Natural killer cell treated with Interleukin-12 subunit alpha and Interleukin-12 subunit beta and Interleukin-15 and Interleukin-18, amount 100 ng/mL, for 72 hours (primary cell): Measurements from ENCODE around the gene MAPK8IP1. TPM values are rescaled to one million over a fixed set of nuclear protein-coding genes. Genes with fewer than 3 reads are reported as not detected.
A peak's percentile ranks its signal among the peaks of the same experiment; 100 is the strongest.

Experiments
- ATAC-seq, 2 donors: fragments of 150-1000 bp; cut with Tn5 transposase in 1 of 2; sonication (Bioruptor Pico), chemical (Tn5 transposase) in 1 of 2; 2 replicates each; pipeline ENCODE4 v1.10.0; 2021
- DNase-seq: peaks from one replicate; pipeline ENCODE4 v3.0.0; 2022; ENCODE audit warnings: low spot score
- H3K27ac Mint-ChIP-seq, 2 donors: 1 replicate in 1 of 2; 2 replicates in 1 of 2; pipeline ENCODE4 v1.8.0; 2022; ENCODE audit warnings: mixed read lengths in 2 of 2, mild to moderate bottlenecking in 1 of 2, moderate library complexity in 1 of 2
- H3K27me3 Mint-ChIP-seq, 2 donors: 1 replicate in 1 of 2; 2 replicates in 1 of 2; pipeline ENCODE4 v1.8.0; 2022; ENCODE audit warnings: mixed read lengths in 2 of 2
- H3K36me3 Mint-ChIP-seq: one replicate; pipeline ENCODE4 v1.8.0; 2022; ENCODE audit warnings: mixed read lengths
- H3K4me1 Mint-ChIP-seq, 2 donors: 1 replicate in 1 of 2; 2 replicates in 1 of 2; pipeline ENCODE4 v1.8.0; 2022; ENCODE audit warnings: low read depth in 2 of 2, mixed read lengths in 2 of 2, mild to moderate bottlenecking in 1 of 2
- H3K4me3 Mint-ChIP-seq: one replicate; pipeline ENCODE4 v1.8.0; 2022; ENCODE audit warnings: mixed read lengths
- H3K9me3 Mint-ChIP-seq: 2 replicates; pipeline ENCODE4 v1.8.0; 2022; ENCODE audit warnings: mixed read lengths
- total RNA-seq, 2 donors: library from RNA; stranded (reverse); gene quantifications; one replicate each; pipeline ENCODE4 v1.2.3, GENCODE V29; 2022

MAPK8IP1 gene
- total RNA-seq, 2 donors from 2014 or later = 2.0 to 3.4 TPM

GRCh38 chr11:45925550-45925949 lies 40.1 kb downstream of the MAPK8IP1 start:
- Mint-ChIP-seq H3K27me3 (peaks cover 7 to 10% of the 10 kb centered on the region in 2 donors), H3K4me3 (no peak overlapping the region), H3K4me1 (peaks cover 15 to 28% of the 10 kb centered on the region in 2 donors), H3K9me3 (no peaks in the 10 kb centered on the region), H3K36me3 (no peaks in the 10 kb centered on the region), H3K27ac (no peak overlapping the region)
- DNase-seq (no peak), ATAC-seq (no peak)

GRCh38 chr11:45926001-45926401 lies 40.5 kb downstream of the MAPK8IP1 start:
- no peaks in the 10 kb centered on the region for H3K9me3 Mint-ChIP-seq
- no peak for ATAC-seq
- no peaks in the 10 kb centered on the region for H3K36me3 Mint-ChIP-seq
- H3K27ac Mint-ChIP-seq = no peak overlapping the region
- H3K4me3 Mint-ChIP-seq = no peak overlapping the region
- H3K4me1 Mint-ChIP-seq = peaks cover 16 to 29% of the 10 kb centered on the region in 2 donors
- no peak for DNase-seq
- H3K27me3 Mint-ChIP-seq = peaks cover 7 to 10% of the 10 kb centered on the region in 2 donors

DNA sequence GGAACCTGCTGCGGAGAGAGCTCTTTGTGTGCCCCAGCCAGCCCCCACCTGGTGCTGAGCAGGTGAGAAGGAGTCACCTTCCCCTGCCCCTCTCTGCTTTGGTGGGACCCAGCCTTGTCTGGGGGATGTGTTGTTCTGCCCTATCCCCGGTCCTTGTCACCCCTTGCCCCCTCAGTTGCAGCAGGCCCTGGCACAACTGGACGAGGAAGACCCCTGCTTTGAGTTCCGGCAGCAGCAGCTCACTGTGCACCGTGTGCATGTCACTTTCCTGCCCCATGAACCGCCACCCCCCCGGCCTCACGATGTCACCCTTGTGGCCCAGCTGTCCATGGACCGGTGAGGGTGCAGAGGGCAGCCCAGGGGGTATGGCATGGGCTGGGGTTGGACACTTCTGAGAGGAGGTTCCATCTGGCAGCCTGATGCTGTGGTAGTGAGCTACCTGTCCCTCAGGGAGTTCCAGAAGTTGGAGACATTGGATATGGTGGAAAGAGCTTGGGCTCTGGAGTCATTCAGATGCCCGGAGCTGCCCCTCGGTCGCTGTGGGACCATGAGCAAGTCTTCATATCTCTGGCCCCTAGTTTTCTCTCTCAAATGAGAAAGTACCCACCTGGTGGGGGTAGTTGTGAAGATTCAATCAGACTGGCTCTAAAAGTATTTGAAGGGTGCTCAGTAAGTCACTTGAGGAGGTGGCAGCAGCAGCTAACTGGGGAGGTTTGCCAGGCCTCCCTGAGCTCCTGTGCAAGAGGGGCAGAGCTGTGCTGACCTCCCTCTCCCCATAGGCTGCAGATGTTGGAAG lies 41.3 kb downstream of the MAPK8IP1 start:
- H3K4me1 Mint-ChIP-seq = peaks cover 22 to 29% of the 10 kb centered on the region in 2 donors
- no peaks in the 10 kb centered on the region for H3K36me3 Mint-ChIP-seq
- no peak for ATAC-seq
- H3K9me3 Mint-ChIP-seq = no peaks in the 10 kb centered on the region
- H3K4me3 Mint-ChIP-seq = no peak overlapping the region
- DNase-seq = no peak
- H3K27ac Mint-ChIP-seq = no peak overlapping the region
- H3K27me3 Mint-ChIP-seq = peaks cover 7% of the 10 kb centered on the region in 2 donors

DNA sequence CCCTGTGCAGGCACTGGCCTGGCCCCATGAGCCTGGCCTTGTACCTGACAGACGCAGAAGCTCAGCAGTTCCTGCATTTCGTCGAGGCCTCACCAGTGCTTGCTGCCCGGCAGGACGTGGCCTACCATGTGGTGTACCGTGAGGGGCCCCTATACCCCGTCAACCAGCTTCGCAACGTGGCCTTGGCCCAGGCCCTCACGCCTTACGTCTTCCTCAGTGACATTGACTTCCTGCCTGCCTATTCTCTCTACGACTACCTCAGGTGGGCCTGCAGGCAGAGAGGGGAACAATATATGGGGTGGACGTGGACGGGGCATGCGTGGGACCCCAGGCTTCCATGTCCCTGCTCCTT lies 41.9 kb downstream of the MAPK8IP1 start:
- H3K36me3 Mint-ChIP-seq = no peaks in the 10 kb centered on the region
- peaks cover 7% of the 10 kb centered on the region in 2 donors for H3K27me3 Mint-ChIP-seq
- no peak overlapping the region for H3K27ac Mint-ChIP-seq

DNA sequence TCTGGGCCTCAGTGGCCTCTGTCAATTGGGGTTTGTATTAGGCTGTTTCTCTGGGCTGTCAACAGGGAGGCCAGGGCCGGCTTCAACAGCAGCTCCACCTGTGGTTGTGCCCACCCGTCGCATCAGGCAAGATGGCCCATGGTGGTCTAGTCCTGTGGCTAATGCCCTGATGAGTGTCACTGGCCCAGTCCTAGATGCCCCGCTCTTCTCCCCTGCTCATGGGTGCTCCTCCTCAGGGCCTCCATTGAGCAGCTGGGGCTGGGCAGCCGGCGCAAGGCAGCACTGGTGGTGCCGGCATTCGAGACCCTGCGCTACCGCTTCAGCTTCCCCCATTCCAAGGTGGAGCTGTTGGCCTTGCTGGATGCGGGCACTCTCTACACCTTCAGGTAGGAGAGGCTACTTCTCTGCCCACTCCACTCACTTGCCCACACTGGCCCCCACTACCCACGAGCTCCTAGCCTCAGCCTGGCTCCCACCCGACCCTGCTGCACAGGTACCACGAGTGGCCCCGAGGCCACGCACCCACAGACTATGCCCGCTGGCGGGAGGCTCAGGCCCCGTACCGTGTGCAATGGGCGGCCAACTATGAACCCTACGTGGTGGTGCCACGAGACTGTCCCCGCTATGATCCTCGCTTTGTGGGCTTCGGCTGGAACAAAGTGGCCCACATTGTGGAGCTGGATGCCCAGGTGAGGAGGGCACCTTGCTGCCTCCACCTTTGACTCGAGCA lies 42.4 kb downstream of the MAPK8IP1 start:
- peaks cover 22 to 29% of the 10 kb centered on the region in 2 donors for H3K4me1 Mint-ChIP-seq
- no peaks in the 10 kb centered on the region for H3K36me3 Mint-ChIP-seq
- no peaks in the 10 kb centered on the region for H3K9me3 Mint-ChIP-seq
- H3K27ac Mint-ChIP-seq = no peak overlapping the region
- ATAC-seq (no peak), DNase-seq (no peak)
- H3K4me3 Mint-ChIP-seq = no peak overlapping the region
- H3K27me3 Mint-ChIP-seq = peaks cover 7% of the 10 kb centered on the region in 2 donors

More for the DNA sequence above, 41.9 kb downstream of the MAPK8IP1 start:
- ATAC-seq = peak in 1 of 2 donors; percentile 46
- Mint-ChIP-seq H3K4me1 (peaks cover 22 to 29% of the 10 kb centered on the region in 2 donors), H3K4me3 (no peak overlapping the region), H3K9me3 (no peaks in the 10 kb centered on the region)
- no peak for DNase-seq

DNA sequence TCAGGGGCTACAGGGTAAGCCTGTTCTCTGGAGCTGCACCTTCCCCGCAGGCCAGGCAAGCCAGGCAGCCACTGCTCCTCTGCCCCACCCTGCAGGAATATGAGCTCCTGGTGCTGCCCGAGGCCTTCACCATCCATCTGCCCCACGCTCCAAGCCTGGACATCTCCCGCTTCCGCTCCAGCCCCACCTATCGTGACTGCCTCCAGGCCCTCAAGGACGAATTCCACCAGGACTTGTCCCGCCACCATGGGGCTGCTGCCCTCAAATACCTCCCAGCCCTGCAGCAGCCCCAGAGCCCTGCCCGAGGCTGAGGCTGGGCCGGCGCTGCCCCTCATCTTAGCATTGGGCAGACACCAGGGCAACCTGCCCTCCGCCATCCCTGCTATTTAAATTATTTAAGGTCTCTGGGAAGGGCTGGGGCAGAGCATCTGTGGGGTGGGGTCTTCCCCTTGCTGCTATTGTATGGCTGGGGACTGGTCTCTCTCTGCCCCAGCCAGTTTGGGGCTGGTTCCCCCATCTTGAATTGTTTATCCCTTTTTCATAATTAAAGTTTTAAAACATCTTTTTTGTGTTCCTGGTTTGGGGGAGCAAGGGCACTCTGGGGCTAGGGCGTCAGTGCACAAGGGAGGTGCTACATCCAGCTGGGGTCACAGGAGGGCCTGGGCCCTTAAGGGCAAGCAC lies 43.2 kb downstream of the MAPK8IP1 start:
- H3K9me3 Mint-ChIP-seq = no peaks in the 10 kb centered on the region
- H3K36me3 Mint-ChIP-seq = no peaks in the 10 kb centered on the region
- peaks cover 4 to 7% of the 10 kb centered on the region in 2 donors for H3K27me3 Mint-ChIP-seq
- peaks cover 22 to 25% of the 10 kb centered on the region in 2 donors for H3K4me1 Mint-ChIP-seq
- H3K4me3 Mint-ChIP-seq = no peak overlapping the region
- H3K27ac Mint-ChIP-seq = no peak overlapping the region
- DNase-seq (no peak), ATAC-seq (no peak)

DNA sequence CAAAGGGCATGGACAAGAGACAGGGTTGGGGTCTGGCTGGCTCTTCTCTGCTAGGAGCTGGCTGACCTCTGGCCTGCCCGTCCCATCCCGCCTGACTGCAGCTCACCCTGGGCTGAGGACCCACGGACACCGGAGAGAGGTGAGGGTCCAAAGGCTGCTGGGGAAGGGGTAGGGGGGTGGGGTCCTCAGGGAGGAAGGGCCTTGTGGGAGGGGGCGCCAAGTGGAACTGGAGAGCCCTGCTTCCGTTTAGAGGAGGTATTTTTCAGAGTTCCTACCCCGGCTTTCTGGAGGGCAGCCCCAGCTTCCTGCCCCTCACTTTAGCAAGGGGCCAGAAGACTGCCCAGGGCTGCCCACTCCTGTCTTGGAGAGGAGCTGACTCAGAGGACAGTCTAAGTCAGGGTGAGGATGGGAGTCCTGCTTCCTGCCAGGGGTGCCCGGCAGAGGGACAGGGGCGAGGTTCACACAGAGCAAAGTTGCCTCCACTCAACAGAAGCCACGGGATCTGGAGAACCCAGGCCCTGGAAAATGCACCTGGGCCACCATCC lies 44.1 kb downstream of the MAPK8IP1 start:
- Mint-ChIP-seq H3K9me3 (no peaks in the 10 kb centered on the region), H3K27ac (peak overlapping the region; percentile 69 to 91), H3K36me3 (no peaks in the 10 kb centered on the region), H3K4me1 (peaks cover 19 to 22% of the 10 kb centered on the region in 2 donors), H3K27me3 (peaks cover 0 to under 1% of the 10 kb centered on the region in 2 donors), H3K4me3 (peak overlapping the region; percentile 68)
- DNase-seq (no peak), ATAC-seq (peak; percentile 53 to 57)

DNA sequence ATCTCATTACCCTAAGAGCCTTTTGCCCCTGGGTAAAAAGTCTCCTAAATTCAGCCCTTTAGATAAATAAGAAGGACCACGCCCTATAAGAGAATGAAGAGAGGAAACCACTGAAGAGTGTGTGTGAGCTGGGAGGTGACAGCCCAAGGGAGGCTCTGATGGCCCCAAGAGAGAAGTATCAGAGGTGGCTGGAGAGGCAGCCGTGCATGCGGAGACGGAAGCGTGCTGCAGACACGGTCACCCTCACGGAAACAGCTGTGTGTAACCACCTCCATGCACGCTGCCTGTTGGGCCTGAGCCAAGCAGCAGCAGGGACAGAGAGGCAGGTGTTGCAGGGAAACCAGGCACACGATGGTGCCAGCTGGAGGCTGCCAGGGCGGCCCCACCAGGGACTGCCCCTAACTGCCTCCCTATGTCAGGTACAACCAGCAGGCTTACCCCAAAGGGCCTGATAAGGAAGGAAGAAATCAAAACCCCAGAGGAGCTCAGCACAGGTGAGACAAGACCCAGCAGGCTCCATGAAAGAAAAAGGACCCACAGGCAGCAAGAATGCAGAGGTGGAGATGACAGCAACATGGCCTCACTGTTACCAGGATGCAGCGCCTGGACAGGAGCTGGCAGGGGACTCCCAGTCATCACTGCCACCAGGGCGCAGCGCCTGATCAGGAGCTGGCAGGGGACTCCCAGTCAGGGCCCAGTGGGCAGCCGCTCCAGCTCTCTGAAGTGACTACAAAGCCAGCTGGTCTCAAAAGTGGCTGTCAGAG lies 44.8 kb downstream of the MAPK8IP1 start:
- Mint-ChIP-seq H3K4me1 (peaks cover 19 to 22% of the 10 kb centered on the region in 2 donors), H3K36me3 (no peaks in the 10 kb centered on the region), H3K9me3 (no peaks in the 10 kb centered on the region), H3K27me3 (no peaks in the 10 kb centered on the region), H3K4me3 (peak overlapping the region; percentile 68), H3K27ac (peak overlapping the region; percentile 69 to 91)
- DNase-seq (no peak), ATAC-seq (peak; percentile 67 to 81)

- Mint-ChIP-seq H3K27me3 (no peaks in the 10 kb centered on the region), H3K36me3 (no peaks in the 10 kb centered on the region), H3K4me3 (no peak overlapping the region), H3K9me3 (no peaks in the 10 kb centered on the region), H3K4me1 (peaks cover 19 to 22% of the 10 kb centered on the region in 2 donors), H3K27ac (peak overlapping the region; percentile 47 to 91)
- DNase-seq = no peak
- no peak for ATAC-seq
Measured at GRCh38 chr11:45930951-45931570, 45.6 kb downstream of the MAPK8IP1 start.

DNA sequence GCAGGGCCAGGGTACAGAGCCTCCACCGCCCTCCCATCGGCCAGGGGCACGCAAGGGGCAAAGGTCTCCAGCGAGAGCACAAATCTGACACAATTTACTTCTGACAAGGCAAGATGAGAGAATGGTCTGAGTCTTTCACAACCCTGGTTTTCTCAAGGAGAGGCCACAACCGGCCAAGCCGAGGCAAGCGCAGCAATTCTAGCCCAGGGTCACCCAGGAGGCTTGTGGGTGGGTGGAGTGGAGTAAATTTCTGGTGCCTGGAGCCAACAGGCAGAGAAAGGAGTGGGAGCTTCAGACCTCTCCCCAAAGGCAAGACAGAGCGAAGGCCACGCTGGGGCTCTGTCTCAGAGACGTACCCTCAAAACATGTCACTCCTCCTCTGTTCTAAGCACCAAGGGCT lies 46.3 kb downstream of the MAPK8IP1 start:
- no peak overlapping the region for H3K4me3 Mint-ChIP-seq
- H3K36me3 Mint-ChIP-seq = no peaks in the 10 kb centered on the region
- no peaks in the 10 kb centered on the region for H3K27me3 Mint-ChIP-seq
- H3K4me1 Mint-ChIP-seq = peaks cover 19 to 22% of the 10 kb centered on the region in 2 donors
- peak overlapping the region; percentile 47 to 91 for H3K27ac Mint-ChIP-seq
- ATAC-seq (no peak), DNase-seq (no peak)
- H3K9me3 Mint-ChIP-seq = no peaks in the 10 kb centered on the region

DNA sequence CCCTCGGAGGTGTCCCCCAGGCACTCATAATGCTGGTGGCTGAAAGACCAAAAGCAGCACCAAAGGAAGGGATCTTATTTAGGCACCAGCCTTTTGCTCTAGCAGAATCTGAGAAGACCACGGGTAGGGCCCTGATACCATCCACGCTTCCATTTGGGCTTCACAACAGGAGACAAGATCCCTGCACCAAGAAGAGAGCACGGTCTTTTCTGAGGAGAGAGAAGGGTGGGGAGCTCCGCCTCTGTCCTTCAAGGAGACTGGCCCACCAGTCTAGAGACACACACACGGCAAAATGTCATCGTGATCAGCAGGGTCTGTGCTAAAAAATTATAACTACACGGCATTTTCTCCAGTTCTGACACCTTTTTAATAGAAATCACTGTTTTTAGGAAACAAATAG lies 46.8 kb downstream of the MAPK8IP1 start:
- H3K4me1 Mint-ChIP-seq = peaks cover 19 to 21% of the 10 kb centered on the region in 2 donors
- DNase-seq = no peak
- no peaks in the 10 kb centered on the region for H3K9me3 Mint-ChIP-seq
- ATAC-seq = no peak
- no peak overlapping the region for H3K4me3 Mint-ChIP-seq
- H3K36me3 Mint-ChIP-seq = no peaks in the 10 kb centered on the region
- no peak overlapping the region for H3K27ac Mint-ChIP-seq
- no peaks in the 10 kb centered on the region for H3K27me3 Mint-ChIP-seq

DNA sequence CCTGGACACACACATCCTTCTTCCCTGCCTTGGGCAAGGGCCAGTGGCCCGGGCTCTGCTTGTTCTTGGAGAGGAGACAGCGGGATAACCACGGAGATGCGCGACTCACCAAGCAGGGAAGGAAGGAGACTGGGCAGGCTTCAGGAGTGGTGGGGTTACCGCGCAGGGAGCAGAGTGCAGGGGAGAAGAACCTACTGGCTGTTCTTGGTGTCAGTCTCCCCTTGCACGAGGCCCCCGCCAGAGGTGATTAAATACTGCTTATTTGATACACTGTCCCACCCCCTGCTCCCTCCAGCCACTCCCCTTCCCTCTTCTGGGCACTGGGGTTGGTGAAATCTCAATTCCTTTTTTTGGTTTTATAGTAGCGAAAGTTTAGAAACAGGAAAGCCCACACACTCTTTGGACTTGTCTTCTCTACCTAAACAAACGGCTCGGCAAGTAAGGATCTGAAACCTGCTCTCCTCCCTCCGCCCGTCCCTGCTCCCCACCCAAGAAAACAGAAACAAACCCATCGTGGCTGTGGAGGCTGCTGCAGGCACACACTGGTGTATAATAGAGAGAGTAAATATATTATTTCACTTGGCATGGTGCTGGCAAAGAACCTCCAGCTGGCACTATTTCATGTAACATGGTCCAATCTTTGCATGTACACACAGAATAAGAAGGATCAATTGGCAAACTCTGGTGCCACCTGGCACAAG lies 47.8 kb downstream of the MAPK8IP1 start:
- no peak for ATAC-seq
- Mint-ChIP-seq H3K4me1 (peaks cover 14 to 17% of the 10 kb centered on the region in 2 donors), H3K36me3 (no peaks in the 10 kb centered on the region), H3K27ac (no peak overlapping the region), H3K9me3 (no peaks in the 10 kb centered on the region), H3K4me3 (no peak overlapping the region), H3K27me3 (no peaks in the 10 kb centered on the region)
- no peak for DNase-seq
